Suprapubic skin (tissue), 4 donors: ENCODE results near the gene AUTS2. TPM values are rescaled to one million over a fixed set of nuclear protein-coding genes. Genes with fewer than 3 reads are reported as not detected.

Experiments
- DNase-seq, 2 donors: peaks; one replicate each; pipeline ENCODE4 v3.0.0-alpha.2; 2019; ENCODE audit warnings: low spot score in 2 of 2
- H3K27ac ChIP-seq: fragments of 200-600 bp; sonication (generic); one replicate; pipeline ENCODE4 v1.5.1; 2019
- H3K27me3 ChIP-seq: fragments of 200-600 bp; sonication (generic); one replicate; pipeline ENCODE4 v1.5.1; 2019
- H3K36me3 ChIP-seq: fragments of 200-600 bp; sonication (generic); one replicate; pipeline ENCODE4 v1.5.1; 2019
- H3K4me1 ChIP-seq: fragments of 200-600 bp; sonication (generic); one replicate; pipeline ENCODE4 v1.5.1; 2019
- H3K4me3 ChIP-seq: fragments of 200-600 bp; sonication (generic); one replicate; pipeline ENCODE4 v1.5.1; 2019; ENCODE audit warnings: mild to moderate bottlenecking
- H3K9me3 ChIP-seq: fragments of 200-600 bp; sonication (generic); one replicate; pipeline ENCODE4 v1.5.1; 2019
- CTCF ChIP-seq, 2 donors: fragments of 200-600 bp in 1 of 2; fragments of 450-650 bp in 1 of 2; sonication (generic) in 1 of 2; IDR thresholded peaks; one replicate each; pipeline ENCODE4 v1.5.1; 2016 to 2019; ENCODE audit warnings: antibody characterized with exemption in 2 of 2, mild to moderate bottlenecking in 1 of 2, moderate library complexity in 1 of 2
- EP300 ChIP-seq: sonication (generic); formaldehyde crosslinking; IDR thresholded peaks from one replicate; pipeline ENCODE4 v1.6.1; 2017; ENCODE audit warnings: antibody characterized with exemption
- POLR2A ChIP-seq, 2 donors: fragments of 450-650 bp; IDR thresholded peaks; one replicate each; pipeline ENCODE4 v1.6.1; 2017; ENCODE audit warnings: antibody characterized with exemption in 2 of 2, mild to moderate bottlenecking in 2 of 2, moderate library complexity in 2 of 2
- POLR2AphosphoS5 ChIP-seq, 3 donors: sonication (generic); formaldehyde crosslinking; IDR thresholded peaks; one replicate each; pipeline ENCODE4 v1.6.1; 2017; ENCODE audit warnings: antibody characterized with exemption in 3 of 3
- WGBS: methylation state at CpG from one replicate; pipeline ENCODE4 v1.1.5; 2018; 5-methylcytosine and 5-hydroxymethylcytosine counted together
- total RNA-seq, 4 donors: library from RNA; depleted of rRNA; stranded (reverse); fragments of >200 nt; gene quantifications; one replicate each; pipeline ENCODE4 v1.1.0, GENCODE V29; 2016

AUTS2 gene
- total RNA-seq, 4 donors from 2014 or later: 31.0 to 102 (median 56.4) TPM

- no peak for DNase-seq
- H3K9me3 ChIP-seq: no peaks in the 10 kb centered on the region
- H3K36me3 ChIP-seq: no peaks in the 10 kb centered on the region
- H3K27ac ChIP-seq: no peak overlapping the region
- no peaks in the 10 kb centered on the region for H3K27me3 ChIP-seq
- WGBS: 90% methylated on average over 2 of the region's 2 CpGs
- H3K4me1 ChIP-seq: peaks cover 8% of the 10 kb centered on the region
- H3K4me3 ChIP-seq: no peak overlapping the region
- no peak for TF ChIP-seq EP300
- TF ChIP-seq POLR2AphosphoS5 (IDR thresholded peaks at IDR 0.05): no peak
- no peak for TF ChIP-seq CTCF (IDR thresholded peaks at IDR 0.05)
- no peak for TF ChIP-seq POLR2A (IDR thresholded peaks at IDR 0.05)
These were observed 493.1 kb downstream of the AUTS2 start for GRCh38 chr7:70091362-70091761.

- H3K36me3 ChIP-seq: no peaks in the 10 kb centered on the region
- DNase-seq: no peak
- 63% methylated on average over 12 of the region's 12 CpGs for WGBS
These were observed 494.3 kb downstream of the AUTS2 start for GRCh38 chr7:70092314-70093204.

GRCh38 chr7:70093205-70093904 lies 495.1 kb downstream of the AUTS2 start:
- TF ChIP-seq EP300: no peak
- no peak for TF ChIP-seq POLR2AphosphoS5 (IDR thresholded peaks at IDR 0.05)
- no peak for TF ChIP-seq CTCF (IDR thresholded peaks at IDR 0.05)
- no peak for TF ChIP-seq POLR2A (IDR thresholded peaks at IDR 0.05)
- no peaks in the 10 kb centered on the region for H3K27me3 ChIP-seq
- H3K4me1 ChIP-seq: peaks cover 8% of the 10 kb centered on the region
- H3K36me3 ChIP-seq: no peaks in the 10 kb centered on the region
- no peaks in the 10 kb centered on the region for H3K9me3 ChIP-seq
- no peak for DNase-seq
- WGBS: 73% methylated on average over 4 of the region's 4 CpGs
- no peak overlapping the region for H3K27ac ChIP-seq
- no peak overlapping the region for H3K4me3 ChIP-seq

More at GRCh38 chr7:70092314-70093204, 494.3 kb downstream of the AUTS2 start:
- Histone ChIP-seq H3K4me3 (no peak overlapping the region), H3K4me1 (peaks cover 8% of the 10 kb centered on the region), H3K27me3 (no peaks in the 10 kb centered on the region), H3K27ac (no peak overlapping the region), H3K9me3 (no peaks in the 10 kb centered on the region)
- TF ChIP-seq POLR2A (IDR thresholded peaks at IDR 0.05) (no peak), EP300 (no peak), CTCF (IDR thresholded peaks at IDR 0.05) (no peak), POLR2AphosphoS5 (IDR thresholded peaks at IDR 0.05) (no peak)

GRCh38 chr7:70094831-70095230 lies 496.6 kb downstream of the AUTS2 start:
- TF ChIP-seq POLR2A (IDR thresholded peaks at IDR 0.05): no peak
- no peak for TF ChIP-seq POLR2AphosphoS5 (IDR thresholded peaks at IDR 0.05)
- TF ChIP-seq CTCF (IDR thresholded peaks at IDR 0.05): no peak
- no peak for TF ChIP-seq EP300
- Histone ChIP-seq H3K27ac (no peak overlapping the region), H3K27me3 (no peaks in the 10 kb centered on the region), H3K4me3 (no peak overlapping the region), H3K4me1 (peaks cover 8% of the 10 kb centered on the region), H3K9me3 (no peaks in the 10 kb centered on the region), H3K36me3 (no peaks in the 10 kb centered on the region)
- no peak for DNase-seq
- 58% methylated on average over 3 of the region's 3 CpGs for WGBS

GRCh38 chr7:70097645-70098044 lies 499.4 kb downstream of the AUTS2 start:
- H3K9me3 ChIP-seq: no peaks in the 10 kb centered on the region
- H3K27ac ChIP-seq: no peak overlapping the region
- H3K27me3 ChIP-seq: no peaks in the 10 kb centered on the region
- DNase-seq: no peak
- H3K4me1 ChIP-seq: peaks cover 3% of the 10 kb centered on the region
- TF ChIP-seq POLR2AphosphoS5 (IDR thresholded peaks at IDR 0.05) (no peak), EP300 (no peak), POLR2A (IDR thresholded peaks at IDR 0.05) (no peak), CTCF (IDR thresholded peaks at IDR 0.05) (no peak)
- no peak overlapping the region for H3K4me3 ChIP-seq
- H3K36me3 ChIP-seq: no peaks in the 10 kb centered on the region
- WGBS: 93% methylated on average over 2 of the region's 2 CpGs
